HEK293T (cell line): Measurements from ENCODE around the gene HLA-F.
A peak's percentile ranks its signal among the peaks of the same experiment; 100 is the strongest.

ENCODE experiments used
- CTCF ChIA-PET: fragments of 350-600 bp; formaldehyde crosslinking; extraction: SDS; loops from one replicate; lab custom pipeline; 2021; ENCODE audit warnings: antibody characterized with exemption, inconsistent platforms; lab: Yijun Ruan, JAX
- POLR2A ChIA-PET: fragments of 350-600 bp; formaldehyde crosslinking; extraction: SDS; loops from one replicate; lab custom pipeline; 2020; ENCODE audit warnings: antibody characterized with exemption, inconsistent platforms; lab: Yijun Ruan, JAX
- DNase-seq: peaks from one replicate; pipeline ENCODE4 v3.0.0; 2012; ENCODE audit warnings: mixed read lengths; ENCODE audit errors: extremely low spot score
- ARNT ChIP-seq: fragments of 450-650 bp; IDR thresholded peaks from 2 replicates; pipeline ENCODE4 v1.6.1; 2017; ENCODE audit warnings: mild to moderate bottlenecking
- BHLHE40 ChIP-seq: fragments of 450-650 bp; IDR thresholded peaks from 2 replicates; pipeline ENCODE4 v1.6.1; 2016; ENCODE audit warnings: mild to moderate bottlenecking, moderate library complexity, borderline replicate concordance
- CTBP1 ChIP-seq: fragments of 450-650 bp; IDR thresholded peaks from 2 replicates; pipeline ENCODE4 v1.6.1; 2016; ENCODE audit warnings: borderline replicate concordance
- ELF4 ChIP-seq: fragments of 450-650 bp; IDR thresholded peaks from 2 replicates; pipeline ENCODE4 v1.6.1; 2017; ENCODE audit warnings: antibody characterized with exemption
- FOXA1 ChIP-seq: fragments of 450-650 bp; IDR thresholded peaks from 2 replicates; pipeline ENCODE4 v1.6.1; 2016; ENCODE audit warnings: mild to moderate bottlenecking
- FOXK2 ChIP-seq: fragments of 450-650 bp; IDR thresholded peaks from 2 replicates; pipeline ENCODE4 v1.6.1; 2016; ENCODE audit warnings: mild to moderate bottlenecking
- FOXM1 ChIP-seq: fragments of 450-650 bp; IDR thresholded peaks from 2 replicates; pipeline ENCODE4 v1.6.1; 2017; ENCODE audit warnings: mild to moderate bottlenecking, borderline replicate concordance
- HDGF ChIP-seq: fragments of 450-650 bp; IDR thresholded peaks from 2 replicates; pipeline ENCODE4 v1.6.1; 2017; ENCODE audit warnings: antibody characterized with exemption, borderline replicate concordance
- L3MBTL2 ChIP-seq: fragments of 450-650 bp; conservative IDR thresholded peaks from 2 replicates; pipeline ENCODE4 v1.6.1; 2016; ENCODE audit warnings: mild to moderate bottlenecking
- LEF1 ChIP-seq: fragments of 450-650 bp; IDR thresholded peaks from 2 replicates; pipeline ENCODE4 v1.6.1; 2017; ENCODE audit warnings: mild to moderate bottlenecking, borderline replicate concordance
- NFRKB ChIP-seq: fragments of 450-650 bp; IDR thresholded peaks from 2 replicates; pipeline ENCODE4 v1.6.1; 2016; ENCODE audit warnings: mild to moderate bottlenecking, moderate library complexity
- PKNOX1 ChIP-seq: fragments of 450-650 bp; IDR thresholded peaks from 2 replicates; pipeline ENCODE4 v1.6.1; 2016
- SP1 ChIP-seq: fragments of 450-650 bp; IDR thresholded peaks from 2 replicates; pipeline ENCODE4 v1.6.1; 2017
- SUZ12 ChIP-seq: fragments of 450-650 bp; IDR thresholded peaks from 2 replicates; pipeline ENCODE4 v1.6.1; 2016; ENCODE audit warnings: mild to moderate bottlenecking
- TARDBP ChIP-seq: fragments of 450-650 bp; IDR thresholded peaks from 2 replicates; pipeline ENCODE4 v1.6.1; 2016
- ZNF384 ChIP-seq: fragments of 450-650 bp; IDR thresholded peaks from 2 replicates; pipeline ENCODE4 v1.6.1; 2016

The HLA-F gene

GRCh38 chr6:29723262-29723665, at the start of gene HLA-F:
Gene HLA-F (plus strand): TSS chr6:29723434. CDS start chr6:29723464, 30 bp downstream.
- POLR2A ChIA-PET, result no interaction called here

GRCh38 chr6:29674008-29674407, 49.2 kb upstream of the HLA-F start:
- ChIA-PET CTCF (no interaction called here), POLR2A (no interaction called here)
- no peak for DNase-seq
- no peak for TF ChIP-seq ZNF384

More at GRCh38 chr6:29723262-29723665, at the start of gene HLA-F:
- CTCF ChIA-PET, result interaction anchor here (0.7 kb wide), 1 partner anchor 15 kb away, joined by 3 read pairs; no protein-coding TSS in a partner anchor
- DNase-seq, result peak; percentile 84
- TF ChIP-seq ARNT (no peak), L3MBTL2 (peak; percentile 79)

- TF ChIP-seq SP1, result no peak
- TF ChIP-seq HDGF, result no peak
- no peak for TF ChIP-seq ELF4
- no peak for TF ChIP-seq FOXK2
- no peak for TF ChIP-seq CTBP1
- TF ChIP-seq L3MBTL2, result no peak
- no peak for TF ChIP-seq LEF1
- TF ChIP-seq FOXA1, result no peak
- TF ChIP-seq ZNF384, result no peak
- no peak for TF ChIP-seq NFRKB
- no peak for TF ChIP-seq TARDBP
- TF ChIP-seq ARNT, result no peak
- no peak for TF ChIP-seq PKNOX1
- no peak for TF ChIP-seq FOXM1
- no peak for TF ChIP-seq BHLHE40
- TF ChIP-seq SUZ12, result no peak
- POLR2A ChIA-PET, result no interaction called here
- no peak for DNase-seq
- CTCF ChIA-PET, result interaction anchor here (2.5 kb wide), 1 partner anchor 25 kb away, joined by 13 read pairs; no protein-coding TSS in a partner anchor
Measured at GRCh38 chr6:29675561-29675960, 47.7 kb upstream of the HLA-F start.

GRCh38 chr6:29676981-29677601, 46.1 kb upstream of the HLA-F start:
- no peak for DNase-seq
- no peak for TF ChIP-seq NFRKB
- no peak for TF ChIP-seq ARNT
- no peak for TF ChIP-seq SUZ12
- TF ChIP-seq PKNOX1, result no peak
- no peak for TF ChIP-seq FOXK2
- no peak for TF ChIP-seq TARDBP
- TF ChIP-seq ZNF384, result no peak
- no peak for TF ChIP-seq CTBP1
- no peak for TF ChIP-seq BHLHE40
- TF ChIP-seq ELF4, result no peak
- TF ChIP-seq LEF1, result no peak
- no peak for TF ChIP-seq HDGF
- no peak for TF ChIP-seq SP1
- POLR2A ChIA-PET, result no interaction called here
- CTCF ChIA-PET, result interaction anchor here (0.6 to 2.5 kb wide), 2 partner anchors 20 to 27 kb away, joined by 3 to 13 read pairs; no protein-coding TSS in a partner anchor

- TF ChIP-seq SUZ12 (no peak), SP1 (no peak), ZNF384 (no peak), CTBP1 (no peak), FOXA1 (no peak), BHLHE40 (no peak)
- ChIA-PET CTCF (interaction anchor here (0.6 to 2.5 kb wide), 2 partner anchors 19 to 28 kb away, joined by 3 to 13 read pairs; no protein-coding TSS in a partner anchor), POLR2A (no interaction called here)
- DNase-seq, result no peak
Measured at GRCh38 chr6:29678114-29678513, 45.1 kb upstream of the HLA-F start.

- DNase-seq, result no peak
- CTCF ChIA-PET, result no interaction called here
- no peak for TF ChIP-seq NFRKB
- no peak for TF ChIP-seq TARDBP
- no peak for TF ChIP-seq SP1
- TF ChIP-seq HDGF, result no peak
- TF ChIP-seq FOXM1, result no peak
- TF ChIP-seq L3MBTL2, result no peak
- no peak for TF ChIP-seq CTBP1
- TF ChIP-seq ARNT, result no peak
- TF ChIP-seq FOXA1, result no peak
- TF ChIP-seq PKNOX1, result no peak
- no peak for TF ChIP-seq FOXK2
- TF ChIP-seq ZNF384, result no peak
Measured at GRCh38 chr6:29679962-29680361, 43.3 kb upstream of the HLA-F start.

GRCh38 chr6:29680416-29680815, 42.8 kb upstream of the HLA-F start:
- ChIA-PET CTCF (no interaction called here), POLR2A (no interaction called here)
- no peak for DNase-seq
- TF ChIP-seq FOXA1, result no peak

More at GRCh38 chr6:29679962-29680361, 43.3 kb upstream of the HLA-F start:
- POLR2A ChIA-PET, result no interaction called here
